GOT3 (cell line): ENCODE results near the gene RUNX2.
"Not testable (repeated sequence)": the region's sequence is repeated elsewhere in the genome, so short reads cannot be mapped to it uniquely, and the experiment has no call there.

Experiments
- DNase-seq: peaks from one replicate; lab custom pipeline; 2025; ENCODE audit warnings: mixed read lengths; lab: John Stamatoyannopoulos, UW

The RUNX2 gene

DNA sequence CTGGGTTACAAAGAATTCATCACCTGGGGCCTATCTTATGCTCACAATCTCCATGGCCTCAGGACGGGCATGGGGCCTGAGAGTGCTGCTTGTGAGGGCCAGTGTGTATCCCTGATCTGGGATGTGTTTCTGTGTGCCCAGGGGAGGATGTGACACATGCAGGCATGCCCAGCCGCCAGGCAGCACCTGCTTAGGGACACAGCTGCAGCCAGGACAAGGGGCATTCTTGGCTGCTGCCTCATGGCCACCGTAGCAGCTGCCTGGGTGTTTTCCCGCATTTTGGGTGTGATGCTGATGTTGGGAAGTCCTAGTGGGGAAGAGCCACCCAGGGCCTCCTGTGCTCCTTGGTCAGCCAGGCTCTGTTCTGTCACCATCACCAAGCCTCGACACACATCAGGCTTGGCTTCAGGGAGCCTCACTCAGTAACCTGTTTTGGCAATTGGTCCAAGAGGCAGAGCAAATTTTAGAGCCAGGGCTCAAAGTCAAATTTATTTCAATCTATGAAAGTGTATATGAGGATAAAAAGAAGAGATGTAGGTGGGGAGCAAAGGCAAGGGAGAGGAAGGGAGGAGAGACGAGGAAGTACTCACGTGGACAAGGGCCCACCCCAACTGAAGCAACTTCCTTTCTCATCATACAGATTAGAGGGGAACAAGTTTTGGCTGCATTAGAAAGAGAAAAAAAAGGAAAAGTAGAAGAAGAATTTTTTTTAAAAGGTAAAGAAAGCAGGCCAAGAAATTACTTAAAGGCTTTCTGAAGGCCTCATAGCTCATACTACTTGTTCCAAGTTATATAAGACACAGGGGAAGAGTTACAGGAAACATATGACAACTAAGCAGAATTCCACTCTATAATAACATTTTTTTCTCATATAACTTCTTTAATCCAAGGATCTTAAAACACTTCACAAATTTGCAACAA lies 319.5 kb downstream of the RUNX2 start:
- no peak for DNase-seq

DNA sequence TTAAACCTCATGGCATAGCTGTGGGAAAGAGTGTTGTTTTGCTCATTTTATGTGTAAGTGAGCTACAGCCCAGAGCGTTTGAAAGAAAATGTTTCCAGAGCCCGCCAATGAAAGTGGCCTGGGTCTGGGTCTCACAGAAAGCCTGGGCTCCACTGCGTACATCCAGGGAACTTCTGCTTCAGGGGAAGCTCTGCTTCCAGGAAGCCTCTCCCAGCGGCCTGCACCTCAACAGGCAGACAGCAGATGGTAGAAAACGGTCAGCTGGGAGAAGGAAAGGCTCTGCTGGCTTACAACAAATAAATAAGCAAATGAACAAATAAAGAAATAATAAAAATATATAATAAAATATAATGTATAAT lies 320.1 kb downstream of the RUNX2 start:
- DNase-seq, result no peak

DNA sequence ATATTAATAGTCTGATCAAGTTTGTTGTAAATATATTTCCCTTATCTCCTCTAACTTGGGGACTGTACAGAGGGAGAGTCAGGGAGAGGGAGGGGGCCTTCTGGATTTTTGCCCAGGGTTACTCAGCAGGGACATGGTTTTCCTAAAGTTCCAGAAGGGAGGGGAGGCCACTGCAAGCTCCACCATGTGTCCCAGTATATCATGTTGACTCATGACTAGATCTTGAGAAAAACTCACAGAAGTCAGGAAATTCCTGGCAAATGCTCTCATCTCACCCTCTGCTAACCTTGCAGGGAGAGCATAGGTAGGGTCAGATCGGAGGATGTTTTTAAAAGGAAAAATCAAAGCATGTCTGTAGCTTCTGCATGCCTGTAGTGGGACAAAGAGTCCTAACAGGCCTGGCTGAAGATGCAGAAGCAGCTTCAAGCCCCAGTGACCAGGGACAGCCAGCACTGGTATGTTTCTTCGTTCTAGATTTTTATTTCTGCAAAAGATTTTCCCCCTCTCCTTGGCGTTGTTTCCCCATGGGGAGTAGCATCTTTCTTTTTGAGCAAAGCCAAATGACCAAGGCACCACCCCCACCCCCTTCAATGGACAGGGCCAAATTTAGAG lies 322.5 kb downstream of the RUNX2 start:
- DNase-seq, result no peak

DNA sequence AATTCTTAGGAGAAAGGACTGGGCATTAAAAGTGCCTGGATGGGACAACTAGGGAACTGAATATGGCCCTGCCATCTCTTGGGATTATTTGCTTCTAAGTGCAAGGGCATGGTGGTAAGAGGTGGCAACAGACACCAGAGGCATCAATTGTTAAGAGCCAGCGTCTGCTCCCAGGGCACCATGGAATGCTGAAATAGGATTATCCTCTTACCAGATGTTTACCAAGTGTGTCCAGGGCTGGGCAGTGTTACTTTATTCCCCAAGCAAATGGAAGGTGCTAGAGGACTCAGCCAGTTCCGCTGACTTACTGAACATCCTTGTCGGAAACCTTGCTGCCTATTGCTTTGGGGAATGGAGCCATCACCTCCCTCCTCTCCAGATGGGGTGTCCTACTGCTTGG lies 323.2 kb downstream of the RUNX2 start:
- no peak for DNase-seq

DNA sequence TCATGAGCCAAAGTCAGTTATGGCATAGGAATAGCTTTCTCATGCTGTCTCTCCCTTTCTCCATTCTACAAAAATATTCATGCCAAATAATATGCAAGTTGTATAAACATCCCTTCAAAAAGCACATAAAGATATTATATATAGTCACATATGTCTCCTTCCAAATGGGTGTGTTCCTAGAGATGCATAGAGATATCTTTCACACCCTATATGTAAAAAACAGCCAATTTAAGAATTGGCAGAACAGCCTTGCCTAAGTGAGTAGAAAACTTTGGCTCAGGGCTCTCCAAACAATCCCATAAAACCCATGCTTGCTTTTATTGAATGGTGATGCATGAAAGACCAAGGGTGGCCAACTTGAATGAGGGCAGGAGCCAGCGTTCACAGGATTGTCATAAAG lies 324.3 kb downstream of the RUNX2 start:
- DNase-seq, result no peak

DNA sequence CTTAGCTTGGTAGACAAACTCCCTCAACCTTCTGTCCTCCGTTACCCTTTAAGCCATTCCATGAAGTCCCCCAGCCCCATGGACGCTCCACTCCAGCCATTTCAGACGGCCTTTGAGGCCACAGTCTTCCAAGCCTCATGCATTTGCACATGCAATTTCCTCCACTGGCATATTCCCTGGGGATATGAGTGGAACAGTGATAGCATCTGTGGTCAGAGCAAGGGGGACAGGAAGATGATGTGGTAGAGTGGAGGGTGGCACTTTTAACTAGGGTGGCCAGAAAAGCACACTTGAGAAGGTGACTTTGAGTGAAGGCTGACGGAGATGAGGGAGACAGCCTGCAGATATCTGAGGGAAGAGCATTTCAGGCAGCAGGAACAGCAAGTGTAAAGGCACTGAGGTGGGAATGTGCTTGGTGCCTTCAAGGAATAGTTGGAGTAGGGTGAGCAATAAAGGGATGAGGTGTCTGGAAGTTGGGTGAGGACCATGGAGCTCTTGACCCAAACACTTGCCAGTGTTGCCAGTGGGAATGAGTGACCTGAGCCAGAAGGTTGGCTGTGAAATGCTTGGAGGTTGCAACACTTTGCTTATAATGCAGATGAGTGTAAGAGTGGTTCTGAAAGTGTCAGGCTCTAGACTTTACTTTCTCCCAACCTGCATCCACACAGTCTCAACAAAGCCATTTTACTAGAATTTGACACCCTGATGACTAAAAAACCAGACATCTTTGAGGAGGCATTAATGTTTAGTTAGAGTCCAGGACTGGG lies 325.2 kb downstream of the RUNX2 start:
- no peak for DNase-seq

DNA sequence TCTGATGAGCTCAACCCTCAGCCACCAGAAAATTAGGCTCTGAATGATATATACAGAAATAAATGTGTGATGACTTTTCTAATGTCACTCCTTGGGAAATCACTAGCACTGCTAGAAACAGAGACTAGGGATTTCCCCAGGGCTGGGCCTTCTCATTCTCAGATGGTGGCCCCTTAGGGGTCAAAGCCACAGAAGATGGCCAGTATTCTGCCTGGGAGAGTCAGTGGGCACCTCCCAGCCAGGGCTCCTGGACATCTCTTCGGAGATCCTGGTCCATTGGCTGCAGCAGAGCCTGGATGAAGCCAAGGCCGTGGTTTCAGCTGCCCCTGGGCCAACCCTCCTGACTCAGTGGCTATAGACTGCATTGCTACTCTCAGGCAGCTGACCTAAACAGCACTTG lies 326.5 kb downstream of the RUNX2 start:
- no peak for DNase-seq

DNA sequence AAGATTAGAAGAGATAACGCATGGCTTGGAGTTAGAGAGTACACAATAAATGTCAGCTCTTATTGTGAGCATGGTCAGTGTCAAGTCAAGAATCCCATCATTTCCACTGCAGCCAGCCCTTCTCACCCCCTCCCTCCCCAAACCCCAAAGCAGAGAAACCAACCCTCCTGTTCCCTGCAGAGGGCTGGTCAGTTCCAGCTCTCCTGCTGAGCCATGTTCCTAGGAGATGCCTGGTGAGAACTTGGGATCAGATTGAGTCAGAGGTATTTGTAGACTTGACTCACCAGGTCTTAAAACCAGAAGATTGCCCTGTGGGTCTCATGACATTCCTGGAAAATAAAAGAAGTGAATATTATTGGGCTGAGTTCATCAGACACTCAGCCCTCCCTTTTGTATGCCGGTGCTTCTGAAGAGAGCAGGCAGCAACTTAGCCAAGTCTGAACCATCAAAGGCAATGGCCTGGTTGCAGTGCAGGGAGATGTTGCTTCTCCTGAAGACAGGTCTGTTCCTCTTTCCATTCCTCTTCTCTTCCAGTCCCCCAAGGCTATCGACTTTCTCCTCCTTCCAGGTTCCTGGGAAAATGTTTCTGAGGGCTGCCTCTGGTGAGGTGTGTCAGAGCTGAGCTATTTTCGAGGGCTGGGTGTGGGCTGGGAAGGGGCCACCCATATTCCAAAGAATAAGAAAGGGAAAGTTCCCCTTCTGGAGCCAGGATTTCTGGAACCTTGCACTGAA lies 327.8 kb downstream of the RUNX2 start:
- peak; percentile 32 for DNase-seq

DNA sequence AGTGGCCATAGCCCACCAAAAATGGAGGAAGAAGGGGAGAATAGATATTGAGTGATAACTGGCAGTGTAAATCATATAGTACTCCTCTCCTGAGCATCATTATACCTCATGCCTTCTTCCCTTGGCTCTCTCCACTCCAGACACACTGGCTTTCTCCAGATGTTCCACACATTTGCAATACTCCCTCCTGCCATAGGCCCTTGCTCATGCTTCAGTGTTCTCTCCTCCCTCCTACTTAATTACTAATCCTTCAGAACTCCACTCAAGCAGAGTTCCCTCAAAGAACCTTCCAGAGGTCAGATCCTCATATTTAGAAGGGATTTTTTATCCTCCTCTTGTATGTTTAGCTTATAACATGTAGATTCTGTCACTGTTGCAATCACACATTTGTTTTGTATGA lies 329.1 kb downstream of the RUNX2 start:
- DNase-seq, result no peak

DNA sequence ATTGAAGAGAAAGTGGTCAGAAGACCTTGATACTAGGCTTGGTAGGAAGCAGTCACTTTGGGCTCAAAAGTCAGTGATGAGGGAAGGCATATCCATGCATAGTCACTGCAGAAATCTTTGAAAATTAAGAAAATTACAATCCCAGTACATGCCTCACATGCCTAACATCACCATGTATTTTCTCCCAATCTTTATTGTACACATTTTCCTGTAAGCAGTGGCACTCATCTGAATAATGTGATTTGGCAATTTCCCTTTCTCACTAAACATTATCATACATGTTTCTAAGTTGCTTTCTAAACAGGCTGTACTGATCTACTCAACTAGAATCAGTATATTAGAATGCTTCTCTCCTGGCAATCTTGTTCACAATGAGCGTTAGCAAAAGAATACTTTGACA lies 330.3 kb downstream of the RUNX2 start:
- no peak for DNase-seq

DNA sequence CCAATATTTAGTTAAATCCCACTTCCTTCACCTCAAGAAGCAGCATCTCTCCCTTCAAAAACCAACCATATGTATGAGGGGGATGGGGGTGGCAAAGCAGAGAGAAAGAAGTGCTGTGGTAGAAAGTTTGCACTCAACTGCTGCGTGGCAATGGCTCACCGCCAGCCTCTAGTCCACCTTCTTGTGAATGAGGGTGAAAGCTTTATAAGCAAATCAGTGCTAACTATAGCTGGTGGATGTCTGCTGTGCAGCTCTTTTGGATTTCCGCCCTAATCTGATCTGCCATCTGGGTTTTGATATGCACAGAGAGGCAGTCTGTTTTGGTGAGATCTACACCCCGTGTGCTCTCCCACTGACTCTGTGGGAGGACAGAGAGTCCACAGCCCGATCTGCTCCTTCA lies 330.8 kb downstream of the RUNX2 start:
- no peak for DNase-seq

DNA sequence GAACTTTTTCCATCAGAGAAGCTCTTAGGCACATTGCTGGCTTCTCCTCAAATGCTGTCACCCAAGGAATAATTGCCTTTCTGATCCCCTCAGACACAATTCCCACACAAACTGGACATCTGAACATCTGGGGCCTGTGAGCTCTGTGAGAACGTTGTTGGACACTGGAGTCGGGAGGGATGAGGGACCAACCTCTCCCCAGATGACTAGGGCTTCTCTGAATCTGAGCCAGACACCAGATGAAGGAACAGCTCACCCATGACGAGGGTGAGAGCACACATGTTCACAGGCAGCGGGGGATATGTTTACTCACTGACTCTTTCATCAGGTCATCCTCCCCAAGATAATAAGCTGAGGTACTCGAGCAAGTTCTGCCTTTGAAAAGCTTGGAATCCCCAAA lies 333.5 kb downstream of the RUNX2 start:
- DNase-seq, result no peak

DNA sequence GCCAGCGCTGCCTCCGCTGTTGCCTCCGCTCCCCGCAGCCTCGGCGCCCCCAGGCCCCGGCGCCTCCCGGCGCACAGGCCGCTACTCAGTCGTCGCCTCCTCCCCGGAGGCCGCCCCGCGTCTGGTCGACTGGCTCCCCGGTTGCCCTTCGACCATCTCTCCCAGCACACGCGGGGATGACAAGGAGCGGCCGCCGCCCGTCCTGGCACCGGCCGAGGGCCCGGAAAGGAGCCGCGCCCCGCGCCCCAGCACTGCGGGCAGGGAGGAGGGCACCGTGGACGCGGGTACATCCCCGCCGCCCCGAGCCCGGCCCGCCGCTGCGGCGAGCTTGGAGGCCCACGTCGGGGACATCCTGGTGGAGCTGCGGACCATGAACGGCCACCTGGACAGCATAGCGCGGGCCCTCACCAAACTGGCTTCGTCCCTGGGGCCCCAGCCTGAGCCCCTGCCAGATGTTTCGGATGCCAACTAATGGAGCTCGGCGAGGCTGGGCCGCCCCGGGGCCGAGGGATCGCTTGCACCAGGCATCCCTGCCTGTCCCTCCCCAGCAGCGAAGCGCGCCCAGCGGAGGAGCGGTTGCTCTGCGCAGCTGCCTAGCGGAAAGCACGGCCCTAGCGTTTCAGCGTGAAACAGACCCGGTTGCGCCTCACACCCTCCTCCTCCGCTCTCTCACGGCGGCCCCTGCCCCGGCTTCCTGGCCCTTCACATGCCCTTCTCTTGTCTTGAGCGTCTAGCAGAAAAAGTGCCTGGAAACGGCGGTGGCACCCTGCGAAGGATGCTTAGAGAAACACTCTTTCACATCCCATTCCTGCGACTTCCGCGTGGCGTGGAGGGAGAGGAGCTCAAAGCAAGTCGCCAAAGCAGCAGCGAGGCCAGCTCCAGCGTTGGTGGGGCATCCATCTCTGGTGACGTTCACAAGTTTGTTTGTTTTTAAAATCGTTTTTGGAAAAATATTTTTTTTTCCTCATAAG lies 335.4 kb downstream of the RUNX2 start:
- no peak for DNase-seq

DNA sequence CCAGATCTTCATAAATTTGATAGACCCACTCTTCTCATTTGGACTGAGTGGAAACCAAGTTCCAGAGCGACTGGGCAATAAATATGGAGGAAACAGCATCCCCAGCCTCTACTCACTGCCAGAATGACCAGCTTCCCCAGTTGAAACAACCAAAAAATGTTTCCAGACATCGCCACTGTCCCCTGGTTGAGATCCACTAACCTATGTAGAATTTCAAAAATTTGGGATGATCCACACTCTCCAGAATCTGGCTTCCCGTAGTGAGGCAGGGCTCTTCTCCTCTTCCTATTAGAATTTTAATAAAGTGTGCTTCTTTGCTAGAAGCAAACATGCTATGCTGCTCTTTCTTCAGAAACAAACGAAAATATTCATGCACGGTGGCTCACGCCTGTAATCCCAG lies 336.6 kb downstream of the RUNX2 start:
- no peak for DNase-seq

DNA sequence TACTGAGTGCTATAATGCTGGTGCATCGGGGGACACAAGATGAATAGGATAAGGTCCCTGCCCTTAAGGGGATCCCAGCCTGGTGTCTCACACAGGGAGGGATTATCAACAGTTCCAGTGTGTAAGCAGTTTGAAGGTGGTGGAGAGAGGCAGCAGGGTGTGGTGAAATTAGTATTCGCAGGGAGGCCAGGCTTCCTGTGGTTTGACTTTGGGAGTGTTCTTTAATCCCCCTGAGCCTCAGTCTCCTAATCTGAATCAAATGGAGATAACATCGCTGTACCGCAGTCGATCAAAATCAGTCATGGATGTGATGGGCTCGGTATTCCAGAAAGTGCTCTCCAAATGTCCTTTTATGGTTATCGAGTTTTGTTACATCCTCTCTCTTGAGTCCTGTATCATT lies 337.7 kb downstream of the RUNX2 start:
- no peak for DNase-seq

DNA sequence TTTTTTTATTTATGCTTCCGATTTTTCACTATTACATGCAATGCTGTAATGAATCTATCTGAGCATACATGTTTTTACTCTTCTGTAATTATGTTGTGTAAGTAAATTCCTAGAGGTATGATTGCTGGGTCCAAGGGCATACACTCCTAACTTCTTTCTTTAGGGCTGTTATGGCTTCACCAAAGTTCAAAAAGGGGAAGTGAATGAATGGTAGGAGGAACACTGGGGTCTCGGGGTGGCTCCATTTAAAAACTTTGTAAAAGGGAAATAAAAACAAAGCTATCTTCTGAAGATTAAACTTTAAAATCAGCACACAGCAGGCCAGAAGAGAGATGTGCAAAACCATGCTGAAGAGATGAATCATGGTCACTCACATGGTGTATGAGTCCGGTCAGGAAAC lies 338.7 kb downstream of the RUNX2 start:
- DNase-seq, result no peak

DNA sequence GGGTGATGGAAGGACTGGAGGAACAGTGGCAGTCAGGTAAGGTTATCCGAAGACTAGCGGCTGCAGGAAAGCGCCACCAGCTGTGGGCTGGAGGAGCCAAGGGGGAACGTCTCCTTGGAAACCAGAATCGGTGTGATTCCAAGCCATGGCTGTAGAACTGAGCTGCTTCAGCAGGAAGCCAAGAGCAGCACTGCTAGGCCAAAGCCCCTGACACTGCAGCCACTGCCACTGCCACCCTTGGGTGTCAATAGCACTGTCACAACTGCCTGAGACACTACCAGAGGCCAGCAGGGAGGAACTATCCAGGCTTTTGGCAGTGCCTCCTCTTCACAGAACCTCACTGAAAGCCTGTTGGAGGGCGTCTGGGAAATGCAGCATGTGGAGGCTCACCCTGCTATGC lies 339.2 kb downstream of the RUNX2 start:
- no peak for DNase-seq

DNA sequence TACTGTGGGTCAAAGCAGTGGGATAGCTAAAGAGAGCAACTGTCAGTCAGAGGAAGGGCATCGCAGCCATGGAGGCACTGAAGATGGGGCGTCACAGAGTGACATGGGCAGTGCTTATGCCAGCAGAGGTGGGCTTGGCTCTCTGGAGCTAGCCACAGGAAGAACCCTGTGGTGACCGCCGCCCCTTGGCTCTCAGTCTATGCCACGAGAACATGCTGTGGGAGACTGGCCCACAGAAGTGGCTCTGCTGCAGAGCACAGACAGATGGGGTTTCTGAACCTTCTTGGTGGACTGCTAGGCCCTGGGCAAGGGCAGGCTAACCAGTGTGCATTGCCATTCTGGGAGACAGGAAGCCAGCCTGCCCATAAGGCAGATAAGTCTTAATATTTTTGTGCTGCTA lies 339.6 kb downstream of the RUNX2 start:
- DNase-seq, result no peak

DNA sequence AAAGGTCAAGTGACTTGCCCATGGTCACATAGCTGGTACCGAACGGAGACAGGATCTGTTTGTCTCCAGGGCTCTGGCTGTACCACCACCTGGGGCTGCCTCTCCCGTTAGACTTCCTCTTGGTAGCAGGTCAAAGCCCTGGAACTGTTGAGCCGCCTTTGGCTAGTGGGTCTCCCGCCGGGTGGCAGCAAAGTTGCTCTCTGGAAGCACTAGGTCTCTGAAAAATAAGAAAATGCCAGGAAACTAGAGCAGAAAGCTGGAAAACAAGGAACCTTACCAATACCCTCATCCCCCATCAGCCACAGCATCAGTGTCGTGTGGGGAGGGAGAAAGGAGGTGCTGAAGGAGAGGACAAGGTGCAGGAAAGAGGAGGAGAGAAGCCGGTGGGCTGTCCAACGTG lies 340.6 kb downstream of the RUNX2 start:
- DNase-seq, result no peak

DNA sequence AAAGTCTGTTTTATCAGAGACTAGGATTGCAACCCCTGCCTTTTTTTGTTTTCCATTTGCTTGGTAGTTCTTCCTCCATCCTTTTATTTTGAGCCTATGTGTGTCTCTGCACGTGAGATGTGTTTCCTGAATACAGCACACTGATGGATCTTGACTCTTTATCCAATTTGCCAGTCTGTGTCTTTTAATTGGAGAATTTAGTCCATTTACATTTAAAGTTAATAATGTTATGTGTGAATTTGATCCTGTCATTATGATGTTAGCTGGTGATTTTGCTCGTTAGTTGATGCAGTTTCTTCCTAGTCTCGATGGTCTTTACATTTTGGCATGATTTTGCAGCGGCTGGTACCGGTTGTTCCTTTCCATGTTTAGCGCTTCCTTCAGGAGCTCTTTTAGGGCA lies 345.0 kb downstream of the RUNX2 start:
- DNase-seq, result not testable (repeated sequence)

DNA sequence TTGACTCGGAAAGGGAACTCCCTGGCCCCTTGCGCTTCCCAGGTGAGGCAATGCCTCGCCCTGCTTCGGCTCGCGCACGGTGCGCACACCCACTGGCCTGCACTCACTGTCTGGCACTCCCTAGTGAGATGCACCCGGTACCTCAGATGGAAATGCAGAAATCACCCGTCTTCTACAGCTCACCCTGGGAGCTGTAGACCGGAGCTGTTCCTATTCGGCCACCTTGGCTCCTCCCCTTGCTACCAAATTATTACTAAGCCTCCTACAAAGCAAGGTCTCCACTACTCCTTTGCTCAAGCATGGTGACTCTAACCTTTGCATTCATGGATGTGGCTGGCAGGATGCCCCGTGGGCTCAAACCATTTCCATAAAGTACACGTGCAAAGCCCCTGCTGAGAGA lies 347.0 kb downstream of the RUNX2 start:
- DNase-seq, result not testable (repeated sequence)
